Fibroblast of skin of right biceps (primary cell): Measurements from ENCODE around the gene SLC6A4.

Experiments used
- DNase-seq: peaks from one replicate; pipeline ENCODE4 v3.0.0-alpha.2; 2013

SLC6A4 gene

DNA sequence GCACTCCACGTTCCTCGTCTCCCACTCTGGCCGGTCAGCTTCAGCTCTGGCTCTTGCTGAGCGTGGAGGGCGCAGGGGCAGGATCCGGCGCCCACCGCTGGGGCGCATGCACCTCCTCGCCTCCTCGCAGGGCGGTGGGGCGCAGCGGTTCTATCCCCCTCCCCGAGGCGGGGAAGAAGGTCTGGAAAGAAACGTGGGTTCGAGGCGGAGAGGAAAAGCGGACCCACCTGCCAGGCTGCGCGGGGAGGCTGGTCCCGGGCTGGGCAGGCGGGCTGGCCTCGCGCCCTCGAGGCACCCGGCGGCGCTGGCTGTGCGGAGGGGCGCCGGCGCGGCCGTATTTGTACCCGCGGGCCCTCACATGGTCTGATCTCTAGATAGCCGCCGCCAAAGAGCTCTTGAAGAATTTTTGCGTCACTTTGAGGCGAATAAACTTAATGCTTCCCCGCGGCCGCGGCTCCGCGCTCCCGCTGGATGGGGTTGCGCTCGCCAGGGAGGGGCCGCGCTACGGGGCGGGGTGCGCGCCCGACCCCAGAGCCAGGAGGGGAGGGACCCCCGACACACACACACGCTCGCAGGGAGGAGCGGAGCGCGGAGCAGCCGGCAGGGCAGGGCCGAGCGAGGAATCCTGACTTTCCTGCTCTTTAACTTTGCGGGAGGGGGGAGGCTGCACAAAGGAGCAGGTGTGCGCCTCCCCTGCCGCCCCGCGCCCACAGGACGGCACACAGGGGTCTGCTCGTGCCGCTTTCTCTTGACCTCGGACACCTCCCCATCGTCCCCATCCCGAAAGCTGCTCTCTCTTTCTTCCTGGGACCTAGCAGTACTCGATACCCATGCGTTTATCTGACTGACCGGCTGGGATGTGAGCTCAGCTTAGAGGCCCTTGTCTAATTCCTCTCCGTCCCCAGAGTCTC is at the start of gene SLC6A4:
SLC6A4 (minus strand) TSS at position 312 of the 911 bp plus-strand sequence. CDS start 13,739 bp downstream, outside the sequence.
- DNase-seq, result no peak

GRCh38 chr17:30279156-30279555 is 43.7 kb upstream of the SLC6A4 start:
- DNase-seq, result no peak

DNA sequence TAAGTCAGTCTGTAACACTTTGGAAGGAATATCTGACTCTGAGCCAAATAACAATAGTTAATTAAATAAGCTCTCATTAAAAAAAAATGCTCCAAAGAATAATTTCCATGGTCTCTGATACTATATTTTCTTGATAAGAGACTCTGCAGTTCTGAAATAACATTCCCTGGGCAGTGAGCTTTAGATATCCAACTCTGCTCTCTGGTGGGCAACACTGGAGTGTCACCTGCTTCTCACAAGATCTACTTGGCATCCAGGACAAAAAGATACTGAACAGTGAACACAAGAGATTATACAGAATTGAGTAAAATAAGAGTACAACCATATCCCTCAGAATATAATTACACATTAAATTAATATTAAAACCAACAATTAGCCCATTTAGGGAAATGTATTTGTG is 42.5 kb upstream of the SLC6A4 start:
- peak; percentile 17 for DNase-seq

DNA sequence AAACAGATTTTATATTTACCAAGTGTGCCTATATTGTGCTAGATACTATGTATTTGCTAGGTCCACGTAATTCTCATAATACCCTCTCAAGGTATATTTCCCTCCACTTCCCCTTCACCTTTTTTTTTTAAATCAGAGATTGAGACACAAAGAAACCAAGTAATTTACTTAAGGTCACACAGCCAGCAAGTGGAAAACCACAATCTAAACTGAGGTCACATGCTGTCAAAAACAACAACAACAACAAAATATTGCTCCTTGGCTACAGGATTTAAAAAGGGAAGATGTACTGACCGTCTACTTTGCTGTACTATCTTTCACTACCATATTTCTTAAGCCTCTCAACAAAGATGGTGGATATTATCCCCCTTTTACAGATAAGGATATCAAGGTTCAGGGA is 40.4 kb upstream of the SLC6A4 start:
- DNase-seq, result no peak

- no peak for DNase-seq
Observed at GRCh38 chr17:30274887-30275286, 39.4 kb upstream of the SLC6A4 start.

GRCh38 chr17:30273373-30273772 is 37.9 kb upstream of the SLC6A4 start:
- no peak for DNase-seq

DNA sequence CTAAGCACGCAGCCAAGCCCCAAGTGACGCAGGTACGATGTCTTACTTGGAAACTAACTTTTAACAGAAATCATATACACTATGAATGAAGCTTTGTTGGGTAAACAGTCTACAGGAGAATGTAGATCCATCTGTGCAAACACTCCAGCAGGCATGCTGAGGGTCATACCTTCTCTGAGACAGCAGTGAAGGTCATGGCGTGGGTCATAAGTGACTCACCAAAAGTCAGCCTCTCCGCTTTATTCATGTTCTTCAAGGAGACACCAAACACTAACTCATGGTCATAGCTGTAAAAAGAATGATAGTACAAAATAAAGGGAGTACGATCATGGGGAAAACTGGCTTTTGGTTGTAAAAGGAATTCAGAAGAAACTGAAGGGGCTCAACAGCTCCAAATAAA is 35.6 kb upstream of the SLC6A4 start:
- DNase-seq, result no peak

DNA sequence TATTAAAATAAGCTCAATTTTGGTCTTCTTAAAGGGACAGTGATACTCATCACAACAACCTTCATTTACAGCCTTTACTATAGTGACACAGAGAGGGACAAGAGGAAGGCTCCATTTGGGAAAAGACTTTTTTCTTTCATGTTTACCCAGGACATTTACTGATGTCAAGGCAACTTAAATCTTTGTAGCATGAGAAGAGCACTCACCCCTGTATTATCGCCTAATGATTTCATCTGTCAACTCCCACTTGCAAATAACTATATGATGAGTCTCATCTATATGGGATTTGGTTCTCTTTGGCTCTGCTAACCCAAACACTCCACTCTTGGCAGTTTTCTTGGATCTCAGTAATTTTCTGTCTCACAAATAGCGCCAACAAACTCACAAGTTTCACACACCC is 32.1 kb upstream of the SLC6A4 start:
- DNase-seq, result peak; percentile 26

DNA sequence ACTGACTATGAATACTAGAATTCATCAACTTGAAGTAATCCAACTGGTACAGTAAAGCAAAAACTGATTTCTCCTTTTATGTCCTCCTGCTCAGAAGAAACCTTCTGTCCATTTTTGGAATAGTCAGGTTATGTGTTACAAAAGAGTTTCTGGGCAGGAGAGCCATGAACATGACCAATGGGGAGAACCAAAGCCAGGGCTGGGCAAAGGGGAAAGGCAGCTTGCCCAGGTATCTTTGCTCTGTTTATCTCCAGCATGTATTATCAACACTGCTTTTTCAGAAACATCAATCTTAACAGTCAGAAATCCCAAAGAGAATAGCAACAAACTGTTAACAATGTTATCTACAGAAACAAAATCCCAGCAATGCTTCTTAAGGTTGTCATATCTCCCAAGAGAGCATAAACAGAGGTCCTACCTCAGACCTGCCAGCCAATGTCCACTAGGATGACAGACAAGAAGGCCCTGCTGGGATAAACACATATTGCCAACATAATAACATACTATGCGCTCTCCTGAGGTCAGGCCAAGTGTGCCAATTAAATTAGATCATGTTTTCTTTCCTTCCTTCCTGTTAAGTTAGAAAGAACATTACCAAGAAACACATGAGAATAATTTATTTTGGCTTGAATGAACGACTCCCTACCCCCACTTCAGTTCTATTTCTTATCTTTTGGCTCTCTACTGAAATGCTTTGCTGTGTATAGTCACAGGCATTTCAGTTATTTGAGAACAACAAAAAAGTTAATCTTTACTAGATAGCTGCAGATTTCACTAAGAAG is 28.2 kb upstream of the SLC6A4 start:
- DNase-seq, result peak; percentile 21

- peak; percentile 65 for DNase-seq
Observed at GRCh38 chr17:30256756-30257506, 21.4 kb upstream of the SLC6A4 start.

DNA sequence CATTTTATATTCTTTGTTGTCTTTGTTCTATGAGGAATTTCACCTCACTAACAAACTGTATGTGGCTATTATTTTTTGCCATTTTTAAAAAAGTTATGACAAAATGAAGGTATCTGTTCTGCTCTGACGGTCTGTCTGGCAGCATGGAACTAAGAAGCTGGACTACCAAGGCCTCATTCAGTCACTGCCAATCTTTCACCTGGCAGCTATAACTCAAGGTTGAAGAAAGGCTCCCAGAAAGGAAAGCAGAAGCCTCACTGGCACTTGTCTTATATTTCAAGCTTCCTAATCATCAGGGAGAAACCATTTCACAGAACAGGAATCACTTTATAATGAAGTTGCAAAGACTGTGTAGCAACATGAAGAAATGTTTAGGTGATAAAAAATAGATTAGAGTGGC is 18.7 kb upstream of the SLC6A4 start:
- DNase-seq, result no peak

DNA sequence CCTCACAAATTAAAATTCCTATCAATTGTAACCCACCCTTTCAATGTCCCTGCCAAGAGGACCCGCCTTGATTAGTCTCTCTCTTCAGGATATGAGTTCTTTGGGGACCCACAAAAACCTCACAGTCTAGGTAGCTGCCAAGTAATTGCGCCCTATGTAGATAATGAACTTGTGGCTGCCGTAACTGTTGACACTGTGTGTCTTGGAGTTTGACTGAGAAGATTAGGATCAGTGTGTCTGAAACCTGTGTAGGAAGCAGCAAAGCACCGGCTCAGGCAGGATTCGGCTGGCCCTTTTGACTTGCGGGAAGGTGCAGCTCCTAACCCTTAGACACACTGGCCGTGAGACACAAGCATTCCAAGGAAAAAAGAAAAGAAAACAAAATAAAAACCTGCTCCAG is 17.8 kb upstream of the SLC6A4 start:
- no peak for DNase-seq

GRCh38 chr17:30251931-30252330 is 16.4 kb upstream of the SLC6A4 start:
- DNase-seq, result no peak

- no peak for DNase-seq
Observed at GRCh38 chr17:30249460-30249859, 14.0 kb upstream of the SLC6A4 start.

- no peak for DNase-seq
Observed at GRCh38 chr17:30248786-30249185, 13.3 kb upstream of the SLC6A4 start.

GRCh38 chr17:30246460-30246859 is 11.0 kb upstream of the SLC6A4 start:
- no peak for DNase-seq

GRCh38 chr17:30244853-30245385 is 9.4 kb upstream of the SLC6A4 start:
- peak; percentile 53 for DNase-seq

- no peak for DNase-seq
Observed at GRCh38 chr17:30243568-30243967, 8.1 kb upstream of the SLC6A4 start.

GRCh38 chr17:30243002-30243401 is 7.5 kb upstream of the SLC6A4 start:
- DNase-seq, result no peak

GRCh38 chr17:30241051-30241450 is 5.6 kb upstream of the SLC6A4 start:
- no peak for DNase-seq

GRCh38 chr17:30240177-30240576 is 4.7 kb upstream of the SLC6A4 start:
- no peak for DNase-seq

DNA sequence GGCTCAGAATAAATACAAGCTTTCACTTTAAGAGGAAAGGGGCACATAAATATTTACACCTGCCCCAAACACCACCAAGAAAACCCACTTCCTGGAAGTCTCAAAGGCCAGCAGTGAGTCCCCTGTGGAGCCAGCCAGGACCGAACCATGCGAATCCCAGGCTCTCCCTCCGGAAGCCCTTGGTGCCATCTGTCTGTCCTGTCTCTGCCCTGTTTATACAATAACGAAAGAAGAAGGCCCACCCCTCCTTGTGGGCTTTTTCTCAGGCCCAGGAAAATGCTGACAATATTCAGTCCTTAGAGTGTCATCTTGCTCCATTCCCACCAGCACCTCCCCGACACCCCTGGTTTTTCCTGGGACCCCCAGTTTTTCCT is 3.6 kb upstream of the SLC6A4 start:
- DNase-seq, result no peak
